A673 (cell line): ENCODE results near the gene NCCRP1.

Source experiments
- EZH2 ChIP-seq: fragments of 200-600 bp; sonication (generic); IDR thresholded peaks from 2 replicates; pipeline ENCODE4 v1.6.1; 2017; ENCODE audit warnings: borderline replicate concordance, low read depth, mild to moderate bottlenecking, mixed read lengths, antibody characterized with exemption, low read length; ENCODE audit not compliant: poor library complexity, severe bottlenecking
- TF ChIP-seq, protein P1 (sequence below): fragments of 300-800, 200-600 bp; sonication (generic); conservative IDR thresholded peaks from 2 replicates; pipeline ENCODE4 v1.5.1; 2017; ENCODE audit warnings: low read depth, mild to moderate bottlenecking, antibody characterized with exemption, low read length, moderate library complexity, mixed read lengths

DNA sequence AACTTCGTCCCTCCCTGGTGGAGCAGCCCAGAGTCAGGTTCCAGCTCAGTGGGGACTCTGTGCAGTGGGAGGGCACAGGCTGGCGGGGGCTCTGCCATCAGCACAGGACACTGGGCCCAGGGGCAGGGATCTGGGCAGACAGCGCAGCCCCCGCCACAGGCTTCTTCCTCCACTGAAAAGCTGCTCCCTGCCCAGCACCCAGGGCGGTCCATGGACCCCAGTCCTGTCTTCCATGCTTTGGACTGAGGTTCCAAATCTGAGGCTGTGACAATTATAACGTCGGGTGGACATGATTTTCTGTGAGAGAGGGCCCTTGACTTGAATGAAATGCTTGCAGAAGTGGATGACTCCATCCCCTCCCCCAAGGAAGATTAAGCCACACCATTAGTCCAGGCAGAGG, 21.2 kb upstream of the NCCRP1 start:
- TF ChIP-seq, protein P1, sequence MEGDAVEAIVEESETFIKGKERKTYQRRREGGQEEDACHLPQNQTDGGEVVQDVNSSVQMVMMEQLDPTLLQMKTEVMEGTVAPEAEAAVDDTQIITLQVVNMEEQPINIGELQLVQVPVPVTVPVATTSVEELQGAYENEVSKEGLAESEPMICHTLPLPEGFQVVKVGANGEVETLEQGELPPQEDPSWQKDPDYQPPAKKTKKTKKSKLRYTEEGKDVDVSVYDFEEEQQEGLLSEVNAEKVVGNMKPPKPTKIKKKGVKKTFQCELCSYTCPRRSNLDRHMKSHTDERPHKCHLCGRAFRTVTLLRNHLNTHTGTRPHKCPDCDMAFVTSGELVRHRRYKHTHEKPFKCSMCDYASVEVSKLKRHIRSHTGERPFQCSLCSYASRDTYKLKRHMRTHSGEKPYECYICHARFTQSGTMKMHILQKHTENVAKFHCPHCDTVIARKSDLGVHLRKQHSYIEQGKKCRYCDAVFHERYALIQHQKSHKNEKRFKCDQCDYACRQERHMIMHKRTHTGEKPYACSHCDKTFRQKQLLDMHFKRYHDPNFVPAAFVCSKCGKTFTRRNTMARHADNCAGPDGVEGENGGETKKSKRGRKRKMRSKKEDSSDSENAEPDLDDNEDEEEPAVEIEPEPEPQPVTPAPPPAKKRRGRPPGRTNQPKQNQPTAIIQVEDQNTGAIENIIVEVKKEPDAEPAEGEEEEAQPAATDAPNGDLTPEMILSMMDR, result no peak
- TF ChIP-seq EZH2, result no peak
